GM19468 (cell line): ENCODE data around the gene GMIP.

Experiments used
- ATAC-seq: cut with Tn5 transposase; IDR thresholded peaks from one replicate; pipeline ENCODE4 v1.9.1; 2021; ENCODE audit warnings: mild to moderate bottlenecking, moderate library complexity, moderate number of reproducible peaks; ENCODE audit not compliant: unreplicated experiment; ENCODE audit errors: extremely low read depth

GMIP gene

GRCh38 chr19:19637186-19637522, 6.3 kb downstream of the GMIP start:
- ATAC-seq, result no peak

DNA sequence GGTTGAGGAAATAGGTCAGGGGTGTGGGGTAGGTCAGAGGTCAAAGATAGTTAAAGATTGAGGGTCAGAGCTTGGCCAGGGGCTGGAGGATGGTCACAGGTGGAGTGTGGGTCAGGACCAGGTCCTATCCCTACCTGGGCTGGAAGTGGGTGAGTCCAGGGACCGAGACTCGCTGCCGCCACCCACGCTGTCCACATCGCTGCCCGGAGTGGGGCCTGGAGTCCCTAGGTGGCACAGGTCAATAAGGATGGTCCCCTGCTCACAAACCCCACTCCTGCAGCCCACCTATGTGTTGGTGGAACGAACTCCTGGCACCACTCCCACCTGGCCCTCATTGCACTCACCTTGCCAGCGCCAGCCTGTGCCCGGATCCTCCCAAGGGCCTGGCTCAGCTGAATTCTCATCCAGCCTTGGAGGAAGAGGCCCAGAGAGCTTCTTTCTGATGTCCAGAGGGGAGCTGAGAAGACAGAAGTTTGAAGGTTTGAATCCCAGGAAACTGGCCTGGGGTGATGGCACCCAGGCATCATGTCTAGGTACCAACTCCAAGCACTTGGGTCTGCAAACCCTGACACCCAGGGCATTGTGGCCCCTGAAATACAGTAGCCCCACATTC, 6.8 kb downstream of the GMIP start:
- no peak for ATAC-seq

DNA sequence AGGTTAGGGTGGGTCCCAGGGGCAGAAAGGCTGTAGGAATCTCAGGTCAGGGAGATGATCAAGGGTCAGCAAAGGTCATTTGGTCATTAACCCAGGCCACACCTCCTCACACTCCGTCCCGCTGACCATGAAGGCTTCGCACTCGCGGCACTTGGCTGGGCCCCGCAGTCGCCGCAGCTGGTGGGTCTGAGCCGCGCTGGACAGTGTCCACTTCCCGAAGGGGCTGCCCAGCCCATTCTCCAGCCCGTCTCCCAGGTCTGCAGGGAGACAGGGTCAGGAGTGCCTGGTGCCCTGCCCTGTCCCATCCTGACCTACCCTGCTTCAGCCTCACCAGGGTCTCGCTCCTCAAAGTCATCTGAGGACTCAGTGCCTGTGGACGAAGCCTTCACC, 8.1 kb downstream of the GMIP start:
- ATAC-seq, result no peak

GRCh38 chr19:19634516-19635312, 8.7 kb downstream of the GMIP start:
- ATAC-seq, result no peak

GRCh38 chr19:19633711-19634515, 9.5 kb downstream of the GMIP start:
- no peak for ATAC-seq

GRCh38 chr19:19632661-19633060, 10.8 kb downstream of the GMIP start:
- no peak for ATAC-seq

DNA sequence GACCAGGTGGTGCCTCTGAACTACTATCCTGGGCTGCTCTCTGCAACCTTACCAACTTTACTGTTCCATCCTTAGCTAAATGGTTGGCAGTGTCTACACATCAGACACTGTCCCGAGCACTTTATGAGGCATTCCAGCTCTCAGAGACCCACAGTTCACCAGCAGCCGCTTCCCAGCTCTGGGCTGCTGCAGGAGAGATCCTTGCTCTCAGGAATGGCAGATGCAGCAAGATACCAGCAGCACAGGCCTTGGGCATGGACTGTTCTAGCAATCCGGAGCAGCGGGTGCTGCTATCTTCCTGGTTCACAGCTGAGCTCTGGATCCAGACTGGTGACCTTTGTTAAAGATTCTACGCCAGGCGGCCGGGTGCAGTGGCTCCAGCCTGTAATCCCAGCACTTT, 12.1 kb downstream of the GMIP start:
- ATAC-seq, result no peak

GRCh38 chr19:19630426-19630825, 13.0 kb downstream of the GMIP start:
- no peak for ATAC-seq

- no peak for ATAC-seq
These were observed 13.4 kb downstream of the GMIP start for GRCh38 chr19:19630062-19630414.

- no peak for ATAC-seq
These were observed 14.8 kb downstream of the GMIP start for GRCh38 chr19:19628501-19629134.

- ATAC-seq, result no peak
These were observed 15.6 kb downstream of the GMIP start, which contains the start of gene LPAR2 for GRCh38 chr19:19627621-19628500. Gene LPAR2, minus strand, starts transcription at chr19:19628220. Its CDS starts 945 bp downstream, at chr19:19627275.

DNA sequence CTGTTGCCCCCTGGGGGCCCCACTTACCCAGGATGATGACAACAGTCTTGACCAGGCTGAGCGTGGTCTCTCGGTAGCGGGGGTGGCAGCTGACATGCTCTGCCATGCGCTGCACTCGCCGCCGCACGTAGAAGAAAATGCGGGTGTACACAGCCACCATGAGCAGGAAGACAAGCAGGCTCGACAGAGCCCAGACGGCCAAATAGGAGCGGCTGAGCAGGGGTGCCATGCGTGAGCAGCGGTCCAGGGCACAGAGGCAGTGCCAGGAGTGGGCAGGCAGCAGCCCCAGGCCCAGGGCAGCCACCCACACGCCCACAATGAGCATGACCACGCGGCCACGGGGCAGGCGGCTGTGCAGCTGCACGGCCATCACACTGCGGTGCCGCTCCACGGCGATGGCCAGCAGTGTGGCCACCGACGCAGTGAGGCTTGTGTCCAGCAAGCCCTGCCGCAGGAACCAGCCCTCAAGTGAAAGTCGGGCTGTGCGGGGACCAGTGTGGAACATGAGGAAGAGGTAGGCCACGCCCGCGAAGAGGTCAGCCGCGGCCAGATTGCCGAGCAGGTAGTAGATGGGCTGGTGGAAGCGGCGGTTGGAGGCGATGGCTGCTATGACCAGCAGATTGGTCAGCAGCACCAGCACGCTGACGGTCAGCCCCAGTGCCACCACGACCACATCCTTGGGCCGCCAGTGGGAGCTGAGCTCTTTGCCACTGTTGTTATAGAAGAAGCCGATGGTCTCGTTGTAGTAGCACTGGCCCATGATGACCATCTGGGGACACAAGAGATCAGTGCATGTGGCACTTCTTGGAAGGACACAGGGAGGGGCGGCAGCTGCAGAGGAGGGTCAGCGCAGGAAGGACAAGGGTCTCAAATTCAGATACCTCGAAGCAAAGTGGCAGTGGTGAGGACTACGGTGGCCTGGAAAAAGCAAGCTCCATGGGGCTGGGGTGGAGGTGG, 16.7 kb downstream of the GMIP start:
- no peak for ATAC-seq

GRCh38 chr19:19624032-19624570, 19.4 kb downstream of the GMIP start:
- ATAC-seq, result no peak

GRCh38 chr19:19623383-19623782, 20.1 kb downstream of the GMIP start:
- no peak for ATAC-seq

GRCh38 chr19:19619849-19620210, 23.6 kb downstream of the GMIP start:
- no peak for ATAC-seq

DNA sequence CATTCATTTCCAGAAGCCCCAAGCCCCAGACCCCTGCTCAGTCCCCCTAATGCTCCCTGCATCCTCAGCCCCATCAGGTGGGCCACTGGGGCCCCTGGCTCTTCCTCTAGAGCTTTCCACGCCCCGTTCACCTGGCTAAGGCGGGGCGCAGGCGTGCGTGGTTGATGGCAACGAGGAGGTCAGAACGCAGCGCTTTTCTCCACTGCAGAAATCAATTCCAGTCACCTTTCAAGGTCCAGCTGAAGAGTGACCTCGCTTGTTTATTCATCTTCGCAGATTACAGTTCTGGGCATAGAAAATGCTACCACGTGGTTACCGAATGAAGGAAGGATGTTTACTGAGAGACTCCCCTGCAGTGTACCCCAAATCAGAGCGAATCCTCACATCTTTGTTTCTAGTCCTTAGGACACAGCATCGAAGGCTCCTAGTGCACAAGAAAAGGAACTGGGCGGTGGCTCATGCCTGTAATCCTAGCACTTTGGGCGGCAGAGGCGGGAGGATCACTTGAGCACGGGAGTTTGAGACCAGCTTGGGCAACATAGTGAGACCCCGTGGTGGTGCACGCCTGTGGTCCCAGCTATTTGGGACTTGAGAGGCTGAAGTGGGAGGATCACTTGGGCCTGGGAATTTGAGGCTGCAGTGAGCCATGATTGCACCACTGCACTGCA, 24.1 kb downstream of the GMIP start:
- no peak for ATAC-seq

GRCh38 chr19:19618219-19619051, 25.0 kb downstream of the GMIP start, which contains the start of gene PBX4:
Gene PBX4, minus strand, starts transcription at chr19:19618687. Its CDS starts 58 bp downstream, at chr19:19618629.
- peak; percentile 97 for ATAC-seq
